HG02973 (cell line): ENCODE data around the gene LITAF.
"Not testable (repeated sequence)": the region's sequence is repeated elsewhere in the genome, so short reads cannot be mapped to it uniquely, and the experiment has no call there.

Source experiments
- ATAC-seq: cut with Tn5 transposase; IDR thresholded peaks from one replicate; pipeline ENCODE4 v1.9.1; 2021; ENCODE audit warnings: moderate library complexity; ENCODE audit not compliant: unreplicated experiment

LITAF gene

GRCh38 chr16:11524098-11524760 is 62.5 kb downstream of the LITAF start:
- ATAC-seq: no peak

GRCh38 chr16:11521055-11521454 is 65.7 kb downstream of the LITAF start:
- ATAC-seq: no peak

GRCh38 chr16:11520442-11520841 is 66.3 kb downstream of the LITAF start:
- ATAC-seq: no peak

GRCh38 chr16:11517961-11518360 is 68.8 kb downstream of the LITAF start:
- ATAC-seq: no peak

- ATAC-seq: no peak
Observed at GRCh38 chr16:11515540-11516430, 70.9 kb downstream of the LITAF start.

- no peak for ATAC-seq
Observed at GRCh38 chr16:11514283-11514682, 72.4 kb downstream of the LITAF start.

- ATAC-seq: not testable (repeated sequence)
Observed at GRCh38 chr16:11513366-11513765, 73.4 kb downstream of the LITAF start.

GRCh38 chr16:11511801-11512200 is 74.9 kb downstream of the LITAF start:
- ATAC-seq: no peak

GRCh38 chr16:11511328-11511727 is 75.4 kb downstream of the LITAF start:
- no peak for ATAC-seq

GRCh38 chr16:11510178-11510973 is 76.3 kb downstream of the LITAF start:
- ATAC-seq: no peak

- no peak for ATAC-seq
Observed at GRCh38 chr16:11507991-11508390, 78.7 kb downstream of the LITAF start.

GRCh38 chr16:11507350-11507749 is 79.4 kb downstream of the LITAF start:
- no peak for ATAC-seq

- no peak for ATAC-seq
Observed at GRCh38 chr16:11506741-11507305, 79.9 kb downstream of the LITAF start.

GRCh38 chr16:11504261-11504660 is 82.5 kb downstream of the LITAF start:
- ATAC-seq: not testable (repeated sequence)

GRCh38 chr16:11503566-11503965 is 83.2 kb downstream of the LITAF start:
- ATAC-seq: no peak

GRCh38 chr16:11502239-11502638 is 84.5 kb downstream of the LITAF start:
- ATAC-seq: no peak

- ATAC-seq: no peak
Observed at GRCh38 chr16:11501632-11502031, 85.1 kb downstream of the LITAF start.

- ATAC-seq: no peak
Observed at GRCh38 chr16:11500700-11501346, 85.9 kb downstream of the LITAF start.

GRCh38 chr16:11499295-11500089 is 87.2 kb downstream of the LITAF start:
- no peak for ATAC-seq

- ATAC-seq: no peak
Observed at GRCh38 chr16:11498683-11499082, 88.0 kb downstream of the LITAF start.
